SHP77 (cell line): ENCODE measurements around the gene LDLRAD4.
A peak's percentile ranks its signal among the peaks of the same experiment; 100 is the strongest.
"Not testable (repeated sequence)": the region's sequence is repeated elsewhere in the genome, so short reads cannot be mapped to it uniquely, and the experiment has no call there.

ENCODE experiments used
- DNase-seq, 2 experiments: peaks; one replicate each; lab custom pipeline; 2025; lab: John Stamatoyannopoulos, UW

Gene LDLRAD4

GRCh38 chr18:13487237-13487636 is 268.7 kb downstream of the LDLRAD4 start:
- no peak for DNase-seq

- no peak for DNase-seq
These were observed 269.8 kb downstream of the LDLRAD4 start for GRCh38 chr18:13488281-13488929.

GRCh38 chr18:13489303-13489702 is 270.7 kb downstream of the LDLRAD4 start:
- not testable (repeated sequence) for DNase-seq

DNA sequence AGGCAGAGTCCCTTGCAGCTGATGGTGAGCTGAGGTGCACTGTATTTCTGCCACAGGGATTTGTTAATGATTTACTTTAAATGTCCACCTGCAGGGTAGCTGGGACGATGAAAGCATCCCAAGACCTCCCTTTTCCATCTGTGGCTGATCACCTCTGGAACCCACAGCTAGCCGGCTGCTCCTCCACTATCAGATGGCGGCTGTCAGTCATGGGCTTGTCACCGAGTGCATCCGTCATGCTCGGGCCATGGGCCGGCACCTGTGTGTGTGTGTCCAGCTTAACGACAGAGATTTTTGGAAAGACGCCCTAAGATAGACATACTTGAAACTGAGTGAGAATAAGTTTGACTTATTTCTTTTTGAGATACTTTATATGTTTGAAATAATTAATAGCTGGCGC is 272.6 kb downstream of the LDLRAD4 start:
- DNase-seq, result no peak

DNA sequence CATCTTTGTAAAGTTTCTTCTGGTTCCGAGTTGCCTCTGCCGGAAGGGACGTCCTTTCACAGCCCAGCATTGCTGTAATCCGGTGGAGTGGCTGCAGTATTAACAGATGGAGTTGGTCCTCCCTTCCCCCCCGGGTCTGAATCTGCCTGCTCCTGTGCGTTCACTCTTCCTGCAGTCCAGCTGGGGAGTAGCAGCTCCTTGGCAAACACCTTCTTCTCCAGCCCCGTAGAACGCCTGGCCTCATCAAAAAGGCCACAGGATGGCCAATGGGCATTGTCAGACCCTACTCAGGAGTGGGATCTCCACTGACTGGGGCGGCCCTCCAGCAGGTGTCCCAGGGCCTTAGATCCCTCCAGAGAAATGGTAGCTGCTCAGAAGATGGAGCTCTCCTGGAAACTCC is 273.8 kb downstream of the LDLRAD4 start:
- no peak for DNase-seq

- DNase-seq, result no peak
These were observed 274.5 kb downstream of the LDLRAD4 start for GRCh38 chr18:13493079-13493478.

DNA sequence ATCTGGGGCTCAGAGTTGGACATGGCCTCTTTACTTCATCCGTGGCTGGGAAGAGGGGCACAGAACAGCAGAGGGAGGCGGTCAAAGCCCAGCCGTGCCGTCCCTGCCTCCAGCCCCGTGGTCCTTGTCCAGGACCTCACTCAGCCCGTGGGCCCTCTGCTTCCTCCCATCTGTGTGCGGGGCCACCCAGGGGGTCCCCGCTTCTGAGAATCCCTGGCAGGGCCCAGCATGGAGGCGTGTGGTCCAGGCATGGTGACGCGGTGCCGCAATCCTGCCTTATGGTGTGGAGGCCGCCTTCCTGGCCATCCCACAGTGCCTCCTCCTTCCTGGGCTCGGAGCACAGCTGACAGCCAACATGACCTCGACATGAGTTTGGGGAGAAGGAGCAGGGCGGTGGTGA is 275.2 kb downstream of the LDLRAD4 start:
- no peak for DNase-seq

- DNase-seq, result no peak
These were observed 276.4 kb downstream of the LDLRAD4 start for GRCh38 chr18:13494871-13495445.

GRCh38 chr18:13495961-13496360 is 277.4 kb downstream of the LDLRAD4 start:
- no peak for DNase-seq

- DNase-seq, result no peak
These were observed 278.2 kb downstream of the LDLRAD4 start for GRCh38 chr18:13496691-13497281.

DNA sequence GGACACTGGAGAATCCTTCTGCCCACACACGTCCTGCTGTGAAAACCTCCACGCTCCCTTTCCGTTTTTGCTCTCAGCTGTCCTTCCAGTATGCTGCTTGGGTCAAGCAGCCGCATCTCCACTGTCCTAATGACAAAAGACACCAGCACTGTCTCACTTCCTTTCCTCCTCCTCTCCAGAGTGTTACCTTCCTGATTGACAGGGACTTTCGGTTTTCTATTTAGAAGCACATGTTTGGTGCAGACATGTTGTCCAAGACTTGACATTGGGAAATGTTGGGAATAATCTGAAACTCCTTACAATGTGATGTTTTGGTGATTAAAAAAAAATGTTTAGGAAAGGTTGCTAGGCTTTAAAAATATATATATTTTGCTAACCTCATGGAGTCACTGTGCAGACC is 281.2 kb downstream of the LDLRAD4 start:
- no peak for DNase-seq

- peak; percentile 72 to 81 for DNase-seq
These were observed 281.8 kb downstream of the LDLRAD4 start for GRCh38 chr18:13500227-13500865.

DNA sequence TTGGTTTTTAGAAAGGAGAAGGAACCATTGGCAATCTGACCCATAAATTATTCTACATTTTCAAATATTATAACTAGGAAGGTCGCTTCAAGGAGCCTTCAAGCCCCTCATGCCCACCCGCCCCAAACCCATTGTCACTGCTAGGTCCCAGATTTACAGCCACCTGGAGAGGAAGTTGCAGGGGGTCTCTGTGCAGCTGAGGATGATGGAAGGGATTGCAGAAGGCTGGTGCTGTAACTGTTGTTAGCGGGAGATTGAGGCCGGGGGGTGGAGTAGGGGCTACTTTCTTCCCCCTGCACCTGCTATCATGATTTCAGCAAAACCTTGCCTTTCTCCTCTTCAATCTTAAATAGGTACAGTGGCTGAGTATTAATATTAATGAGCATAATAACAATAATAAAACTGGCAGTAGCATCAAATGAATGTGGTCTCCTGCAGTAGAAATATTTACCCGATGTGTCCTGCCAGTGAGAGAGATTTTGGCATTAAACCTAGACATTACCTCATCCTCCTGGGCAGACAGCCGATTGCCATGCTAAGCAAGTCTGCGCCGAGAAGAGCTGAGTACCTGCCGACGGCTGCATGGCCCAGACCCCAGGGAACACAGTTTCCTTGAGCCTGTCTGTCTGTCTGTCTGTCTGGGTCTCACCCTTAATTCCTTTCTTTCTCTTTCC is 282.4 kb downstream of the LDLRAD4 start:
- DNase-seq, result peak; percentile 77 to 78

GRCh38 chr18:13501543-13501887 is 283.0 kb downstream of the LDLRAD4 start:
- peak in 1 of 2 experiments; percentile 38 for DNase-seq

DNA sequence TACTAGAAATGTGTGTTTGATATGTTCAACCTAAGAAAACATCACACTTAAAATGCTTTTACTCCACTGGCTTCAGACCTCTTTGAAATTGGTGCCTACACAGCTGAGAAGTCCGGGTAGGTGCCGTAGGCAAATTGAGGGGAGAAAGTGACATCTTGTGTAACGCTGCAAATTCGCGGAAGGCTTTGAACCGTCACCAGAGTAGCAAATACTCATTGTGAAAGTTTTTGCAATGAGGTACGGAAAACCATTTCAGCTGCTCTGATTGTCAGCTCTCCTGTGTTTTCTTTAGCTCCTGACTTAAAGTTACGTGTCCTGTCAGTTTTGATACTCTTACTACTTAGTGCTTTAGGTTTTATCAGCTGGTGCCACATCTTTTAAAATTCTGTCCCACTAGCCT is 283.3 kb downstream of the LDLRAD4 start:
- DNase-seq, result no peak

DNA sequence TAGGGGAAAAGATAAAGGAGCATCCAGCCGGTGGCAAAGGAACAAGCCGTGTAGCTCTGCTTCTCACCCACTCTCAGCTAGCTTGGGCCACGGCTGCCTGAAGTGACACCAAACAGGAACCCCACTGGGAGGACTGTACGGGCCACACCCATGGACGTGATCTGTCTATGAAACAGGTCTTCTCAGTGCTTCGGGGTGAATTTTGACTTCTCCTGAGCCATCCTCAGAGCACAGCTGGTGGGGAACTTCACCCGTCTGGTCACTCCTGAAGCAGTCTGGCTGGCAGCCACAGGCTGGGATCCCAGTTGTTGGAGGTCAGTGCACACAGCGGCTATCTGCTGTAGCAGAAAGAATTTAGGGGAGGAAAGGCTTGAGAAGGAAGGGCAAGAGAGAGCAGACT is 284.0 kb downstream of the LDLRAD4 start:
- DNase-seq, result no peak

- DNase-seq, result no peak
These were observed 285.3 kb downstream of the LDLRAD4 start for GRCh38 chr18:13503836-13504235.

- DNase-seq, result no peak
These were observed 287.3 kb downstream of the LDLRAD4 start for GRCh38 chr18:13505780-13506345.

- DNase-seq, result no peak
These were observed 292.0 kb downstream of the LDLRAD4 start for GRCh38 chr18:13510594-13510993.

DNA sequence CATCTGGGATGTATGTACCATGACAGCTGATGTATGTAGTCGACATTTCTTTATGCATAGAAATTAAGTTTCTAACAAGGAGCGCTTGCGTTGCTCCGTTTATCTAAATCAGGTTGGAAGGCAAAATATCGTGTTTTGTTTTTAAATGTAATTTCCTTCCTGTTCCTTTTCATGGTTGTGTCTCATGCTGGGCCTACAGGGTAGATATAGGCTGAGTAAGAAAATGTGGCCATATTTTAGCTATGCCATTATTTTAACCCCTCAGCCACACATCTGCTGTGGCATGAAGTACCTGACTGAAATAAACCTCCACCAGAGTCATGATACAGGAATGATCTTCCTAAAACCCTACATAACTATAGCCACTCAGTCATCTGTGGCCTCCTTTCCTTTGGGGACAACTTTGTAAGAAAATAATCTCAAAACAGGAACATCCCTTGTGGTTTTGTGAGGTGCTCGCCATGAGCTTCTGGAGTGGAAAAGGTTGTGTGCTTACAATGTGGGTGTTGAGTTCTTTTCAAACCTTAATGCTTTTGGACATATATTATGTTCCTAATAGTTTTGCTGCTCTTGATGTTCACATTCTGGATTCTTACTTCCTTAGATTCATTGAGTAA is 293.5 kb downstream of the LDLRAD4 start:
- no peak for DNase-seq

DNA sequence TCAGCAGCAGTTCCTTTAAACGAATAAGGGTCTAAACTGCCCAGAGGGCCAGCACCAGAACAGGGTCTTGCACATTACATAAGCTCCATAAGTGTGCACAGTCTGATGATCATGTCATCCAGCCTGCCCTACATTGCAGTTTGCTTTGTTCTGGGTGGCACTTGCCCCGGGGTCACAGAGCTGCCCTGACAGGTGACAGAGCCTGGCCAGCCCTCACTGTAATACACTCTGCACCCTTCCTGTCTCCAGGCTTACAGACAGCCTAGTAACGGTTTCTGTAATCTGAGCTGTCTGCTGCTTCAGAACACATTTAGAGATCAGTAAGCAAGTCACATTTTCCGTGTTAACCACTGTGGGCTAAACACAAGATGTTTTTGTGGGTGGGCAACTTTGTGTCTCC is 294.5 kb downstream of the LDLRAD4 start:
- peak; percentile 73 to 79 for DNase-seq

DNA sequence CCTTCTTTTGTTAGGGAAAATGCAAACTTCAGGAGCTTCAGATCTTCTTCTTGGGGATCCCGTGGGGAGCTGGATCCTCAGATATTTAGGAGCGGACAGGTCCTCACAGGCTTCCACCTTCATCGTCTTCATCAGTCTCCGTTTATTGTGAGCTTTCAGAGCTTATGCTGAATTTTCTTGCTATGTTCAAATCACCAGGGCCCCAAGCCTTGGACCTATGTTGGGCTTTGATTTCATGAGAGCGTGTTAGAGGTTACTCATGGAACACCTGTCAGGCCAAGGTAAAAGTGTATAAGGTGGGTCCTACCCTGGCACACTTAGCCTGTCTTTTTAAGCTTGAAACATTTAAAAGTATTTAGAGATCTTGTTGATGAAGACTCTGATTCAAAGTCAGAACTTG is 294.9 kb downstream of the LDLRAD4 start:
- no peak for DNase-seq
